GM06990 (cell line): Measurements from ENCODE around the gene ADAMTS2.

Experiments
- DNase-seq: peaks from one replicate; pipeline ENCODE4 v3.0.0-alpha.2; 2011; ENCODE audit not compliant: insufficient read length; ENCODE audit errors: extremely low read depth
- H3K27me3 ChIP-seq: replicated peaks from 2 replicates; pipeline ENCODE4 v1.6.0; 2011; ENCODE audit warnings: low read length; ENCODE audit not compliant: control insufficient read depth, insufficient read depth
- H3K36me3 ChIP-seq: 2 replicates; pipeline ENCODE4 v1.5.1; 2011; ENCODE audit warnings: low read length; ENCODE audit not compliant: control insufficient read depth, insufficient read depth
- H3K4me3 ChIP-seq: replicated peaks from 2 replicates; pipeline ENCODE4 v1.5.1; 2011; ENCODE audit warnings: low read depth, mild to moderate bottlenecking, control low read depth, low read length
- TF ChIP-seq, protein P1 (sequence below): IDR thresholded peaks from 2 replicates; pipeline ENCODE4 v1.5.1; 2011; ENCODE audit warnings: low read length, control low read depth, mild to moderate bottlenecking, inconsistent platforms; ENCODE audit not compliant: insufficient read depth, poor library complexity, severe bottlenecking

Gene ADAMTS2

DNA sequence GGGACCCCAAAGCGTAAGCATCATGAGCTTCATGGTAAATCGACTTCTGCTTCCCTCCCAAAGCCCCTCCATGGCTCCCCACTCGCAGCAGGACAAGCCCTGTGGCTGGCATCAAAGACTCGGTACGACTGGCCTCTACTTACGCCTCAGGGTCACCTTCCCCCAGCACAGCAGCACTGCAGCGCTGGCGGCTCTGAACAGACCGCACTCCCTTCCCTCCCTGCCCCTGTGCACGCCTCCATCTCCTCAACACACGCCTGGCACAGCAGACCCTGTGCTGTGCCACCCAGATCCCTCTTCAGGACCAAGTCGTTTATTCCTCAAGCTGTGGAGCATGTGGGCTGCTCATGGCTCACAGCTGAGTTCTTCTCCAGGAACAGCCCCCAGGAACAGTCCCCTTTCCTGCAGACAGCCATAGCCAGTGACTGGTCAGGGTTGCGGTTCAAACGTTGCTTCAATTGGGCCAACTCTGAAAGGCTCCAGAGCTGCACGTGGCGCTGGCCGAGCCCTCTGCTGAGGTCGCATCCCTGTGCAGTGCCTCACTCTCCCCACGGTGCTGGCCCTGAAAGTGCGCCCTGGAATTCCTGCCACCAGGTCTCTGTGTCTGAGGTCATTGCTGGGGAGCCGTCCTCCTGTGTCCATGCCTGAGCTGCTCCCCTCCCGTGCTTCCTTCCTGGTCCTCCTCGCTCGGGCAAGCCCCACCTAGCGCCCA lies 197.1 kb downstream of the ADAMTS2 start:
- no peaks in the 10 kb centered on the region for H3K27me3 ChIP-seq
- DNase-seq, result no peak
- H3K4me3 ChIP-seq, result no peak overlapping the region
- H3K36me3 ChIP-seq, result no peaks in the 10 kb centered on the region
- TF ChIP-seq, protein P1, sequence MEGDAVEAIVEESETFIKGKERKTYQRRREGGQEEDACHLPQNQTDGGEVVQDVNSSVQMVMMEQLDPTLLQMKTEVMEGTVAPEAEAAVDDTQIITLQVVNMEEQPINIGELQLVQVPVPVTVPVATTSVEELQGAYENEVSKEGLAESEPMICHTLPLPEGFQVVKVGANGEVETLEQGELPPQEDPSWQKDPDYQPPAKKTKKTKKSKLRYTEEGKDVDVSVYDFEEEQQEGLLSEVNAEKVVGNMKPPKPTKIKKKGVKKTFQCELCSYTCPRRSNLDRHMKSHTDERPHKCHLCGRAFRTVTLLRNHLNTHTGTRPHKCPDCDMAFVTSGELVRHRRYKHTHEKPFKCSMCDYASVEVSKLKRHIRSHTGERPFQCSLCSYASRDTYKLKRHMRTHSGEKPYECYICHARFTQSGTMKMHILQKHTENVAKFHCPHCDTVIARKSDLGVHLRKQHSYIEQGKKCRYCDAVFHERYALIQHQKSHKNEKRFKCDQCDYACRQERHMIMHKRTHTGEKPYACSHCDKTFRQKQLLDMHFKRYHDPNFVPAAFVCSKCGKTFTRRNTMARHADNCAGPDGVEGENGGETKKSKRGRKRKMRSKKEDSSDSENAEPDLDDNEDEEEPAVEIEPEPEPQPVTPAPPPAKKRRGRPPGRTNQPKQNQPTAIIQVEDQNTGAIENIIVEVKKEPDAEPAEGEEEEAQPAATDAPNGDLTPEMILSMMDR, result no peak

DNA sequence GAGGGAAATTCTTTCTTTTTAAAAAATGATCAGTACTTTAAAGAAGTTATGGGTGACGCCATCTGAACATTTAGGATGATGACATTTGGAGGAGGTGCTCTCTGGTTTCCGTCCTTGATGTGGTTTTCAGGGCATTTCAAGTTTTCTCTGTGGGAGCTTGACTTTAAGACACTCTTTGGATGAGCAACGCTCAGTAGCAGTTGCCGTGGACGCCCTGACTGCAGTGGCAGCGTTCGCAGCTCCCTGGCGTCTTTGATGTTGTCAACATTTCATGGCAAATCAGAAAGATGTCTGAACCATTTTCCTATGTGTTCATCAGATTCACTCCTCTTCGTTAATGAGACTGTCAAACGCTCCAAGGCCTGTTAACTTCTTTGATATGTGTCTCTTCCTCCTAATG lies 199.0 kb downstream of the ADAMTS2 start:
- TF ChIP-seq, protein P1, result no peak
- no peak overlapping the region for H3K4me3 ChIP-seq

DNA sequence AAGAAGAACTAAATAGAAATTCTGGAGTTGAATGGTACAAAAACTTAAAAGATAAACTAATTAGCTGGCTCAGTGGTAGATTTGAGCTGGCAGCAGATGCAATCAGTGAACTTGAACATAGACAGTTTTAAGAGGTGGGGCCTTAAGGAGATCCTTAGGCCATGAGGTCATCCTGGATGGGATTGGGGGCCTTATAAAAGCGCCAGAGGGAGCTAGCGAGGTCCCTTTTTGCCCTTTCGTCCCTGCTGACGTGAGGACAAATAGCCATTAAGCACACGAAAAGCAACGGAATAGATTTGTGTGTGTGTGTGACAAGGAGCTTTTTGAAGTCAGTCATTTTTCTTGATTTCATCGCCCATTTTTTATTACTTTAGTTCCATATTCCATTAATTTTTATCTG lies 201.8 kb downstream of the ADAMTS2 start:
- Histone ChIP-seq H3K27me3 (no peaks in the 10 kb centered on the region), H3K4me3 (no peak overlapping the region), H3K36me3 (no peaks in the 10 kb centered on the region)
- DNase-seq, result no peak
- TF ChIP-seq, protein P1, result no peak

More for the DNA sequence above, 199.0 kb downstream of the ADAMTS2 start:
- Histone ChIP-seq H3K27me3 (no peaks in the 10 kb centered on the region), H3K36me3 (no peaks in the 10 kb centered on the region)
- DNase-seq, result no peak

DNA sequence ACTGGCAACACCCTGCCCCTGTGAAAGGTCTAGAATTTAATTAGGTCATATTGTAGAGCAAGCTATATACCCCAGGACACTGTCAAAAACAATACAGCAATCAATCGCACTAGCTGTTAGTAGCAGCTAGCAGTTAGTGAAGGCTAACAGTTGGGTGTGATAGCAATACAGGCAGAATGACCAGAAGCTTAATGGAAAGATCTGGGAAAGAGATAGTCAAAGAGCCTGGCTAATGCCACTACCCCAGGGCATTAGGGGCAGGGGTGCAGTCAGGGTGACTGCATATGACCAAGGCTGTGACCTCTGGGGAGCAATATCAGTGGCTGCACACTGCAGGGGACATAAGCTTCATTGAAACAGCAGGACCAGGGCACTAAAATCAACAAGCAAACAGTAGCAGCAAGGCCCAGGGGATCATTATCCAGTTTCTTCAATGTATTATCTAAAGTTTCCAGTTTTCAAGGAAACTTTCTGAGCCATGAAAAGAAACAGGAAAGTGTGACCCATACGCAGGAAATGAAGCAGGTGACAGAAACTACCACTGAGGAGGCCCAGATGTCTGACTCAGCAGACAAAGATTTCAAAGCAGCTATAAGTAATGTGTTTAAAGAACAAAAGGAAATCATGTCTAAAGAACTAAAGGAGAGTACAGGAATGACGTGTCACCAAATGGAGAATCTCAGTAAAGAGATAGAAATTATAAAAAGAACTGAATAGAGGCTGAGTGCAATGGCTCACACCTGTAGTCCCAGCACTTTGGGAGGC lies 202.6 kb downstream of the ADAMTS2 start:
- DNase-seq, result no peak
- Histone ChIP-seq H3K4me3 (no peak overlapping the region), H3K36me3 (no peaks in the 10 kb centered on the region), H3K27me3 (no peaks in the 10 kb centered on the region)
- TF ChIP-seq, protein P1, result no peak

DNA sequence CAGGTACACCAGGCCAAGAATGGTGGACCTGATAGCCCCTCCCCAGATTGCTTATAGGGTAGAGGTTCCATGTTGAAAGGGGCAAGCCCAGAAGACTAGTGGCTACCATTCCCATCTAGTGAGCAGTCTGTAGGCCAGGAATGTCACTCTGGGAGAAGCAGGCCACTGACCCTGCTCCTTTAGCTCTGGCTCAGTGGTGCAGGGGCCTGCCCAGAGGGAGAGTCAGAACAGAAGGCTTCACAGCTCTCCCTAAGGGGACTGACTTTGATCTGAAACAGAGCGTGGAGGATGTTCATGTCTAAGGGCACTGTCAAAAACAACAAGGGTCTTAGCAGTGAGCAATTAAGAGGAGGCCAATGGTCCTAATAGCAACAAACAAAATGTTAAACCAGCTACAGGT lies 203.4 kb downstream of the ADAMTS2 start:
- TF ChIP-seq, protein P1, result no peak
- no peaks in the 10 kb centered on the region for H3K36me3 ChIP-seq
- DNase-seq, result no peak
- no peaks in the 10 kb centered on the region for H3K27me3 ChIP-seq
- no peak overlapping the region for H3K4me3 ChIP-seq
